Measurements from ENCODE around the gene FIGN. TPM values are rescaled to one million over a fixed set of nuclear protein-coding genes. Genes with fewer than 3 reads are reported as not detected.

The FIGN gene
- total RNA-seq, 1 experiment from 2014 or later = 19.4 TPM

GRCh38 chr2:163573652-163574051, 162.2 kb downstream of the FIGN start:
- POLR2A ChIA-PET = no interaction called here
- no peak for ATAC-seq
- no peak overlapping the region for H3K4me3 Mint-ChIP-seq
- H3K36me3 Mint-ChIP-seq = no peaks in the 10 kb centered on the region
- no peaks in the 10 kb centered on the region for H3K9me3 Mint-ChIP-seq
- TF ChIP-seq ZNF121 (CRISPR knock-in tag; IDR thresholded peaks at IDR 0.05) (no peak), ZSCAN18 (CRISPR knock-in tag; IDR thresholded peaks at IDR 0.05) (no peak), ZNF138 (CRISPR knock-in tag; conservative IDR thresholded peaks at IDR 0.05) (no peak)
- TF ChIP-seq, protein P1, sequence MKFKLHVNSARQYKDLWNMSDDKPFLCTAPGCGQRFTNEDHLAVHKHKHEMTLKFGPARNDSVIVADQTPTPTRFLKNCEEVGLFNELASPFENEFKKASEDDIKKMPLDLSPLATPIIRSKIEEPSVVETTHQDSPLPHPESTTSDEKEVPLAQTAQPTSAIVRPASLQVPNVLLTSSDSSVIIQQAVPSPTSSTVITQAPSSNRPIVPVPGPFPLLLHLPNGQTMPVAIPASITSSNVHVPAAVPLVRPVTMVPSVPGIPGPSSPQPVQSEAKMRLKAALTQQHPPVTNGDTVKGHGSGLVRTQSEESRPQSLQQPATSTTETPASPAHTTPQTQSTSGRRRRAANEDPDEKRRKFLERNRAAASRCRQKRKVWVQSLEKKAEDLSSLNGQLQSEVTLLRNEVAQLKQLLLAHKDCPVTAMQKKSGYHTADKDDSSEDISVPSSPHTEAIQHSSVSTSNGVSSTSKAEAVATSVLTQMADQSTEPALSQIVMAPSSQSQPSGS (CRISPR knock-in tag; IDR thresholded peaks at IDR 0.05; ENCODE audit: borderline replicate concordance, low read depth) = no peak
- TF ChIP-seq, protein P2, sequence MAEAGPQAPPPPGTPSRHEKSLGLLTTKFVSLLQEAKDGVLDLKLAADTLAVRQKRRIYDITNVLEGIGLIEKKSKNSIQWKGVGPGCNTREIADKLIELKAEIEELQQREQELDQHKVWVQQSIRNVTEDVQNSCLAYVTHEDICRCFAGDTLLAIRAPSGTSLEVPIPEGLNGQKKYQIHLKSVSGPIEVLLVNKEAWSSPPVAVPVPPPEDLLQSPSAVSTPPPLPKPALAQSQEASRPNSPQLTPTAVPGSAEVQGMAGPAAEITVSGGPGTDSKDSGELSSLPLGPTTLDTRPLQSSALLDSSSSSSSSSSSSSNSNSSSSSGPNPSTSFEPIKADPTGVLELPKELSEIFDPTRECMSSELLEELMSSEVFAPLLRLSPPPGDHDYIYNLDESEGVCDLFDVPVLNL (CRISPR knock-in tag; IDR thresholded peaks at IDR 0.05; ENCODE audit: borderline replicate concordance, low read depth) = no peak
- no peaks in the 10 kb centered on the region for H3K4me1 Mint-ChIP-seq
- H3K27me3 Mint-ChIP-seq (ENCODE audit: low read depth) = no peaks in the 10 kb centered on the region
- no peak overlapping the region for H3K27ac Mint-ChIP-seq
- CTCF ChIA-PET = no interaction called here
- no peak for DNase-seq (ENCODE audit: low spot score)

DNA sequence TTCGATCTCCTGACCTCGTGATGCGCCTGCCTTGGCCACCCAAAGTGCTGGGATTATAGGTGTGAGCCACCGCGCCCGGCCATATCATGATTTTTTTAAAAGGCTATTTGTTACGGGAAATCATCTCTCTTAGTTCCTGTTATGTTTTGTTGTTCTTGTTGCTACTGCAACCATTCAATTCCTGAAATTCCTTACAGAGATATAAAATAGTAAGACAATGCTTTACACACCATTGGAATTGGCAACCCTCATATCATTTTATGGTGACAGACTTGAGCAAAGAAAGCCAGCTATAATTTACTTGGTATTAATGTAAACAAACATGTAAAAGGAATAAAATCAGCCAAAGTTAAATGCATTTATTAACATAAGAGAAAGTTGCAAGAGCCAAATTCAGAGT, 163.0 kb downstream of the FIGN start:
- CTCF ChIA-PET = interaction anchor here (0.6 kb wide), 1 partner anchor 1442 kb away, joined by 3 read pairs; no protein-coding TSS in a partner anchor
- no peak for TF ChIP-seq USF2 (CRISPR knock-in tag; IDR thresholded peaks at IDR 0.05)
- no peak for TF ChIP-seq ZBTB21 (CRISPR knock-in tag; IDR thresholded peaks at IDR 0.05; ENCODE audit: borderline replicate concordance)
- TF ChIP-seq CBFB (CRISPR knock-in tag; IDR thresholded peaks at IDR 0.05; ENCODE audit: low read depth) = no peak
- TF ChIP-seq ZNF219 (CRISPR knock-in tag; IDR thresholded peaks at IDR 0.05; ENCODE audit: borderline replicate concordance) = no peak
- no peak for TF ChIP-seq TCF7 (CRISPR knock-in tag; IDR thresholded peaks at IDR 0.05; ENCODE audit: low read depth)
- TF ChIP-seq SMAD3 (CRISPR knock-in tag; IDR thresholded peaks at IDR 0.05; ENCODE audit: borderline replicate concordance) = no peak
- TF ChIP-seq ZNF671 (CRISPR knock-in tag; IDR thresholded peaks at IDR 0.05) = no peak
- TF ChIP-seq GABPB1 (CRISPR knock-in tag; IDR thresholded peaks at IDR 0.05) = no peak
- TF ChIP-seq ZNF317 (CRISPR knock-in tag; IDR thresholded peaks at IDR 0.05; ENCODE audit: borderline replicate concordance, low read depth) = no peak
- TF ChIP-seq CREB1 (CRISPR knock-in tag; IDR thresholded peaks at IDR 0.05) = no peak
- TF ChIP-seq, protein P2 (CRISPR knock-in tag; IDR thresholded peaks at IDR 0.05; ENCODE audit: borderline replicate concordance, low read depth) = no peak
- no peak for TF ChIP-seq ZNF425 (CRISPR knock-in tag; conservative IDR thresholded peaks at IDR 0.05)
- TF ChIP-seq ARID4B (CRISPR knock-in tag; IDR thresholded peaks at IDR 0.05; ENCODE audit: borderline replicate concordance) = no peak
- TF ChIP-seq SP1 (CRISPR knock-in tag; conservative IDR thresholded peaks at IDR 0.05) = no peak
- no peak for TF ChIP-seq GRHL2 (CRISPR knock-in tag; IDR thresholded peaks at IDR 0.05; ENCODE audit: insufficient replicate concordance, severe bottlenecking)
- TF ChIP-seq ZNF121 (CRISPR knock-in tag; IDR thresholded peaks at IDR 0.05) = no peak
- TF ChIP-seq, protein P3, sequence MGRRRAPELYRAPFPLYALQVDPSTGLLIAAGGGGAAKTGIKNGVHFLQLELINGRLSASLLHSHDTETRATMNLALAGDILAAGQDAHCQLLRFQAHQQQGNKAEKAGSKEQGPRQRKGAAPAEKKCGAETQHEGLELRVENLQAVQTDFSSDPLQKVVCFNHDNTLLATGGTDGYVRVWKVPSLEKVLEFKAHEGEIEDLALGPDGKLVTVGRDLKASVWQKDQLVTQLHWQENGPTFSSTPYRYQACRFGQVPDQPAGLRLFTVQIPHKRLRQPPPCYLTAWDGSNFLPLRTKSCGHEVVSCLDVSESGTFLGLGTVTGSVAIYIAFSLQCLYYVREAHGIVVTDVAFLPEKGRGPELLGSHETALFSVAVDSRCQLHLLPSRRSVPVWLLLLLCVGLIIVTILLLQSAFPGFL (CRISPR knock-in tag; IDR thresholded peaks at IDR 0.05; ENCODE audit: borderline replicate concordance) = no peak
- Mint-ChIP-seq H3K36me3 (no peaks in the 10 kb centered on the region), H3K4me1 (no peaks in the 10 kb centered on the region), H3K9me3 (no peaks in the 10 kb centered on the region), H3K27me3 (ENCODE audit: low read depth) (no peaks in the 10 kb centered on the region), H3K27ac (no peak overlapping the region), H3K4me3 (no peak overlapping the region)
- ATAC-seq = no peak
- DNase-seq (ENCODE audit: low spot score) = no peak
- POLR2A ChIA-PET = no interaction called here
